Activated naive CD8-positive, alpha-beta T cell treated with anti-CD3 and anti-CD28 coated beads, Interleukin-2, amount 50 U/mL, for 16 hours (primary cell): ENCODE measurements around the gene TMEM161A.

Experiments used
- DNase-seq: peaks from one replicate; pipeline ENCODE4 v3.0.0-alpha.2; 2020; ENCODE audit warnings: low read depth, low spot score

Gene TMEM161A

DNA sequence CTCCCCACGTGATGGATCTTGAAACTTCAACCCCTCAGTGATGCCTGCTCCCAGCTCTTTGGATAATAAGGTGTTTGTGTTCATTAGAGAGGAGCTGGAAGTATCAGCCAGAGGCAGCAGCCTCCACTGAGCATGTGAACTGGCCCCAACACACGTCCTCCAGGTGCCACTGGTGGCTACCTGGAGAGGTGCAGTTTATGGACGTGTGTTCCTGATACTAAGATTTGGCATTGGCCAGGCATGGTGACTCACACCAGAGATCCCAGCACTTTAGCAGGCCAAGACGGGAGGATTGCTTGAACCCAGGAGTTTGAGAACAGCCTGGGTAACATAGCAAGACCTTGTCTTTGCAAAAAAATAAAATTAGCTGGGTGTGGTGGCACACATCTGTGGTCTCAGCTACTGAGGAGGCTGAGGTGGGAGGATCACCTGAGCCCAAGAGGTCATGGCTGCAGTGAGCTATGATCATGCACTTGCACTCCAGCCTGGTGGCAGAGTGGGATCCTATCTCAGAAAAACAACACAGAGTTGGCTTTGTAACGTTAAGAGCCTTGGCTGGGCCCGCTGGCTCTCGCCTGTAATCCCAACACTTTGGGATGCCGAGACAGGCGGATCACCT, 40.1 kb downstream of the TMEM161A start:
- no peak for DNase-seq

DNA sequence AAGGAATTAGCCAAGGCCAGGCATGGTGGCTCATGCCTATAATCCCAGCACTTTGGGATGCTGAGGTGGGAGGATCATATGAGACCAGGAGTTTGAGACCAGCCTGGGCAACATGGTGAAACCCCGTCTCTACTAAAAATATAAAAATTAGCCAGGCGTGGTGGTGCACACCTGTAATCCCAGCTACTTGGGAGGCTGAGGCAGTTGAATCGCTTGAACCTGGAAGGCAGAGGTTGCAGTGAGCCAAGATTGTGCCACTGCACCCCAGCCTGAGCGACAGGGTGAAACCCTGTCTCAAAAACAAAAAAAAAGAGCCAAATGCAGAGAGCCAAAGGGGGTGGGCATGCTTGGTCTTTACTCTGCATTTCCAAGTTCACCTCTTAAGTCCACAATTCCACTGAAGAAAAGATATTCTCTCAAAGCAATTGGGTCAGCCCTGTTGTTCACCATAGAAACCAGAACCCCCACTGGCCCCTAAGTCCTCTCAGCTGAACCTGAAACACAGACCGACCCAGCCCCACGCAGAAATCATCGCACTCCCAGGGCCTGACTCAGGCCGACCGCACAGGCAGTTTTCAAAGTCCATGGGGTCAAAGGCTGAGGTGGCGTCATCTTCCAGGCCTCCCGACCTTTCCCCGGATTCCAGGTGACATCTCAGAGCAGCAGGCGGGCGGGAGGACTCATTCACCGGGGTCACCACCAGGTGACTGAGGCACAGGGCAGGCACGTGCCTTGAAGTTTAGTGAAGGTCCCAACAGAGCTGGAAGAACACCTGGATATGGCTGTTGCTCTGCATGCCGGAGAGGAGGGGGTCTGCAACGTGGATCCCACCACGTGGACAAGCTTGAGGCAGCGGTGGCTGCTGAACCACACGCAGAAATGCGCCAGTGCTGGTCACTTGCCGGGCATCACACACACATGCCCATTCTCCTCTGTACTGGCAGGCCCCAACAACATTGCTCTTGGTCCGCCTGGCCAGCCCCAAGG, 41.3 kb downstream of the TMEM161A start:
- no peak for DNase-seq

DNA sequence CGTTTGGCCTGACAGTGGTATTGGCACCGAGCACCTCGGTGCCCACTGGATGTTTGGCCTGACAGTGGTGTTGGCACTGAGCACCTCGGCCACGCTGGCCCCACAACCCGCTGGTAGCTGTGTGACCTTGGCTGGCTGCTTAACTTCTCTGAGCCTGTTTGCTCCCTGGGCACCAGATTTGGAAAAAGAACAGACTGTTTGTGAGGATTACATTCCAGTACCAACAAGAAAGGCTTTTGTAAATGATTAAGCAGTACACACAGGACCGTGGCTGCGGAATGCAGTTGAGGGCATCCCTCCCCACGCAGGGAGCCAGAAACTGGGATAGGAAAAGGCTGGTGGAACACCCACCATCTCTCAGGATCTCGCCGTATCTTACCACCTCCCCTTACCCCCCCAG, 42.6 kb downstream of the TMEM161A start:
- DNase-seq: no peak

DNA sequence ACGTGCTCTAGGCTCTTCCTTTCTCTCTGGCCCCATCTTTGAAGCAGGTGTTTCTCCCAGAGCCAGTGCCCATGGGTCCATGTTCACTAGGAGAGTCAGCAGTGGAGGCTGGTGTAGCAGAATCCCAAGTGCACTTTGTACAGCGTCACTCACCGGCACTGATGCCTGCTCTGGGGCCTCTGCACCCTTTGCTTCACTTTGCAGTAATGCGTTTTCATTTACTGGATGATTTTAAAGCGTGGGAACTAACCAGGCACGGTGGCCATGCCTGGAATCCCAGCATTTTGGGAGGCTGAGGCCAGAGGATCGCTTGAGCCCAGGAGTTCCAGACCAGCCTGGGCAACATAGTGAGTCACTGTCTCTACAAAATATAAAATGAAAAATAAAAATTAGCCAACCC, 43.8 kb downstream of the TMEM161A start:
- no peak for DNase-seq

DNA sequence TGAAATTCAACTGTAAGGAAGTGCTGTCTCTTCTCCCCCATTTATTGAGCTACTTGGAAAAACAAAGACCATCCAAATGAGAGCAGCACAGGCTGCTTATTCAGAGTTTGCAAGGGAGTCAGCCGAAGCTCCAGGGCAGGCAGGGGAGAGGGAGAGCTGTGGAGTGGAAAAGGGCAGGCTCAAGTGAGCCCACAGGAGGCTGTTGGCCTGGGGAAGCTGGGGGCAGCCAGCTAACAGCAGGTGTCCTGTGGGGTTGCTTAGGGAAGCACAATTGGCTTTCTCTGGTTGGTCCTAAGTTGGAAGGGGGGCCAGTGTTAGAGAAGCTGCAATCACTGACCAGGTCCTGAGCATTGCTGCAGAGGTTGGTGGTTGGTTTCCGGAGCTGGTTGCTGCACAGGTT, 50.6 kb downstream of the TMEM161A start:
- DNase-seq: no peak

DNA sequence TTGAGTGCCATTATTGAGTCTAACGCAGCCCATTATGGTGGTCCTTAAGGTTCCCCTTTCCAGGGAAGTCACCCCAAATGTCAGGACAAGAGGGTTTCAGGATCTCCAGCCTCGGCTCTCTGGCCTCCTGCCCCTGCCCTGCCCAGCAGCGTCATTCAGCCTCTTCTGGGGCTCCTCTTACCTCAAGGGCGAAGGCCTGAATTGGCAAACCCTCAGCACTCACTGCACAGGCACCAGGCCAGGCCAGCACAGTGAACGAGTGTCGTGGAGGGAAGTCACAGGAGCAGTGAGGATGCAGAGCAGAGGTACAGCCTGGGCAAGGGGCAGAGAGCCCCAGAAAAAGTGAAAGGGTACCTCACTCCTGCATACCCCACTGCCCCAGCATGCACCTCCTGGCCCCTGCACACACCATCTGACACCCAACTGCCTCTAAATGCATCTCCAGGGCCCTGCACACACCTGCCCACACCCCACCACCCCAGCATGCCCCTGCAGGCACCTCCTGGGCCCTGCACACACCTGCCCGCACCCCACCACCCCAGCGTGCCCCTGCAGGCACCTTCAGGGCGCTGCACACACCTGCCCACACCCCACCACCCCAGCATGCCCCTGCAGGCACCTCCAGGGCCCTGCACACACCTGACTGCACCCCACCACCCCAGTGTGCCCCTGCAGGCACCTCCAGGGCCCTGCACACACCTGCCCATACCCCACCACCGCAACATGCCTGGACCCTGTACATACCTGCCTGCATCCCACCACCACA, 54.7 kb downstream of the TMEM161A start:
- DNase-seq: no peak

DNA sequence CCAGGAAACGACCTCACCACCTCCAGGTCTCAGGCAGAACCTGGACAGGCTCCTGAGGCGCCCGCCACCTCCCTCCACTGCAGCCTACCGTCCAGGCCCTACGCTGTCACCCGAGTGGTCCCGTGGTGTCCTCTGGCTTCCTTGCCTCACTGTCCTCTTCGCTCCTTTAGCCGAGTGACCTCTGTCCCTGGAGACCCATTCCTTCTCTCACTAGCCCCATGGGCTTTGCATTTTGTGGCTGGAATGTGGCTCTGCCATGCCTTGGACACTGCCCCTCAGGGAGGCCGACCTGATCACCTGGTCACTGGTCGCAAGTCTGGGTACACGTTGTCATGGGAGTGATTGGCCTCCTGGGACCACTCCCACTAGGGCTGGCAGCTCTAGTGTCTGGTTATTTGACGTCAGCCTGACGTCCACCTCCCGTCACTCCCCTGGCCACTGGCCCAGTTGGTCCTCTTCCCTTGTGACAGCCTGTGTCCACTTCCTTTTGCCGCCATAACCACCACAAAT, 56.6 kb downstream of the TMEM161A start:
- no peak for DNase-seq

DNA sequence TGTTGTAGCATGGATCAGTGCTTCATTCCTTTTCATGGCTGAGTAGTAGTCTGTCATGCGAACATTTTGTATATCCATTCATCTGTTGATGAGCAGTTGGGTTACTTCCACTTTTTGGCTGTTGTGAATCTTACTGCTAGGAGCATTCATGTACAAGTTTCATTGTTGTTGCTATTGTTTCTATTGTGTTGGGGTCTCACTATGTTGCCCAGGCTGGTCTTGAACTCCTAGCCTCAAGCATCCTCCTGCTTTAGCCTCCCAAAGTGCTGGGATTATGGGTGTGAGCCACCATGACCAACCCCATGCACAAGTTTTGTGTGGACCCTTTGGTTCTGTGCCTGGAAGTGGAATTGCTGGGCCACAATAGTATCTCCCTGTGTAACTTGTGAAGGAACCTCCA, 58.7 kb downstream of the TMEM161A start:
- no peak for DNase-seq

DNA sequence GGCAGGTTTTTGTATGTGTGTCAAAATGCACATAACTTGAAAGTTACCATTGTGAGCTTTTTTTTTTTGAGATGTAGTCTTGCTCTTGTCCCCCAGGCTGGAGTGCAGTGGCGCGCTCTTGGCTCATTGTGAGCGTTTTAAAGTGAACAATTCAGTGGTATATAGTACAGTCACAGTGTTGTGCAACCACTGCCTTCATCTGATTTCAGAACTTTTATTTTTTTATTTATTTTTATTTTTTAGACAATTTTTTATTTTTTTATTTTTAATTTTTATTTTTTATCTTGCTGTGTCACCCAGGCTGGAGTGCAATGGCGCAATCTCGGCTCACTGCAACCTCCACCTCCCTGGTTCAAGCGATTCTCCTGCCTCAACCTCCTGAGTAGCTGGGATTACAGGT, 59.5 kb downstream of the TMEM161A start:
- no peak for DNase-seq

DNA sequence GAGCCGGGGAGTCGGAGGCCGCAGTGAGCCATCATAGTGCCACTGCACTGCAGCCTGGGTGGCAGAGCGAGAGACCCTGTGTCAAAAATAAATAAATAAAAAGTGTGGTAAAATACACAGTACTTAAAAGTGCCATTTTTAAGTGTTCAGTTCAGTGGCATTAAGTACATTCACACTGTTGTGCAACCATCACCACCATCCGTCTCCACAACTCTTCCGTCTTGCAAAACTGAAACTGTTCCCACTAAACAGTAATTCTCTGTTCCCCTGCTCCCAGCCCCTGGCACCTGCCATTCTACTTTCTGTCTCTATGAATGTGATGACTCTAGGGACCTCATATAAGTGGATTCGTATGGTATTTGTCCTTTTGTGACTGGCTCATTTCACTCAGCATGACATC, 61.2 kb downstream of the TMEM161A start:
- DNase-seq: no peak

DNA sequence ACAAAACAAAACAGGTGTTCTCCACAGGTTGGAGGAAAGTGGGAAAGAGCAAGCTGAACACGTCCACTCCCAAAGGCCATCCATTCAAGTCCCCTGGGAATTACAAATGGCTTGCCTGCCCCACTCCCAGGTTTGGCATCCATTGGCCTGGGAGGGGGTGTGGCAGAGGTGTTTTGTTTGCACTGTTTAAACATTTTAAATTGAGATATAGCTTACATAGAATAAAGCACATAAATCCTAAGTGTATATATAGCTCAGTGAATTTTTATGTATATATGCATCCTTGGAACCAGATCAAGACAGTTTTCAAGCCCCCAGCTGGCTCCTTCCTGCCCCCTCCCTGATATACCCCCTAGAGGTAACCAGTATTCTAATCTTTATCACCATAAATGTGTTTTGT, 61.8 kb downstream of the TMEM161A start:
- no peak for DNase-seq

DNA sequence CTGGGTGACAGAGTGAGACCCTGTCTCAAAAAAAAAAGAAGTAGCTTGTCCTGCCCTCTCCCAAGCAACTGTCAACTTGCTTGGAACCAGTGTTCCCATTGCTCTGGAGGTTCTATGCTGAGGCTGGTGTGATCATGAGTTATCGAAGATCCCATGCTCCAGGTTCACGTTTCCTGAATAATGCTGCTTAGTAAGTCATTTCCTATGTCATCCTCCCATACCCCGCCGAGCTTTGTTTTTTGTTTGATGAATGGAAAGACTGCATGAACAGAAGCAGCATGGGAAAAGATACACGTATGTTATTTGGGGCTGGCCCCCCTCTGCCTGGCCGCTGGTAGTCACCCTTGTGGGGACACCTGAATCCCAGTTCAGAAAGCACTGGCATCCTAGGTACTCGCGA, 63.2 kb downstream of the TMEM161A start:
- DNase-seq: no peak

DNA sequence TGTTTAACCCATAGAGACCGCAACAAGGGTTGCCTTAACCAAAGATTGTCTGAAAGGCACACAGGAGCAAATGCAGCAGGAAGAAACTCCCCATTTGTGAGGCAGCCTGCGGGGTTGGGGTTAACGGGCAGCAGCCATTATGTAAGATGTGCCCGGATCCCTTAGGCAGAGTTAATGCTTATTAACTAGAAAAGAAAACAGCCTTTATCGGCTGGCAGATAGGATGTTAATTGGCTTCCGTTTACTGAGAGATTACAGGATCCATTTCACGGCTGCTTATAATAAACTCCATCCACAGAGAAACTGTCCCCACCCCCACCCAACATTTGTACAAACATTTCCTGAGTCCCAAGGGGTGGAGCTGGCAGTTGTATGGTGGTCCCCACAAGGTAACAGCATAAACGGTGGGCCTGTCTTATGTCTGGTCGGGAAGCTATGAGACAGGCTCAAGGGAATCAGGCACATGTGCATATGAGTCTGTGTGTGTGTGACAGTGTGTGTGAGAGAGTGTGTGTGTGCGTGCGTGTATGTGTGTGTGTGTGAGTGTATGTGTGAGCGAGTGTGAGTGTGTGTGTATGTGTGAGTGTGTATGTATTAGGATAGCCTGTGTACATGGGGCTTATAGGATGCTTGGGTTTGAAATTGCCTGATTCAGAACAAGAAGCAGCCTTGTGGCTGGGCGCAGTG, 63.9 kb downstream of the TMEM161A start:
- DNase-seq: no peak

DNA sequence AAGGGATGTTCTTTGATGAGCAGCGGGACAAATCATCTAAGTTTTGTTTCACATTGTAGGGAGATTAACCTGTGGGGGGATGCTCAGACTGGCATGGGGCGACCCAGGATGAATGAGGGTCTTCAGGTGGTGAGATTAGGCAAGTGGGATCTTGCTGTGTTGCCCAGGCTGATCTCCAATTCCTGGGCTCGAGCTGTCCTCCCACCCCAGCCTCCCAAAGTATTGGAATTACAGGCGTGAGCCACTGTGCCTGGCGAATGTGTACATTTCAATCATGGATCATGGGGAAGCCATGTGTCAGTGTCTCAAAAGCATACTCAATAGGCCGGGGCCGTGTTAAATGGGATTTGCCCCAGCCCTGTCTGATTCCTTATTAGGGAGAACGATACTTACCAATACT, 66.4 kb downstream of the TMEM161A start:
- DNase-seq: no peak
